Mucosa of rectum (tissue), 2 donors: Measurements from ENCODE around the gene PITX2.

Source experiments
- H3K27ac ChIP-seq, 2 donors: one replicate each; pipeline ENCODE4 v1.7.0; 2013; ENCODE audit warnings: inconsistent platforms in 2 of 2, low read depth in 2 of 2, low read length in 2 of 2
- H3K27me3 ChIP-seq, 2 donors: one replicate each; pipeline ENCODE4 v1.7.0; 2013; ENCODE audit warnings: low read length in 2 of 2; ENCODE audit not compliant: control insufficient read depth in 2 of 2, insufficient read depth in 2 of 2
- H3K36me3 ChIP-seq, 2 donors: one replicate each; pipeline ENCODE4 v1.7.0; 2013; ENCODE audit warnings: low read length in 2 of 2; ENCODE audit not compliant: control insufficient read depth in 2 of 2, insufficient read depth in 2 of 2
- H3K4me1 ChIP-seq, 2 donors: one replicate each; pipeline ENCODE4 v1.7.0; 2013; ENCODE audit warnings: low read length in 2 of 2, mild to moderate bottlenecking in 1 of 2; ENCODE audit not compliant: control insufficient read depth in 2 of 2, insufficient read depth in 2 of 2
- H3K4me3 ChIP-seq, 2 donors: one replicate each; pipeline ENCODE4 v1.7.0; 2013; ENCODE audit warnings: low read length in 2 of 2
- H3K9ac ChIP-seq, 2 donors: one replicate each; pipeline ENCODE4 v1.7.0; 2013; ENCODE audit warnings: low read length in 2 of 2, low read depth in 1 of 2, mild to moderate bottlenecking in 1 of 2
- H3K9me3 ChIP-seq, 2 donors: one replicate each; pipeline ENCODE4 v1.7.0; 2013; ENCODE audit warnings: low read length in 2 of 2; ENCODE audit not compliant: control insufficient read depth in 2 of 2
- donor health status: healthy.
- donor health status: Normal muscosa, but diverticular disease.

The PITX2 gene

DNA sequence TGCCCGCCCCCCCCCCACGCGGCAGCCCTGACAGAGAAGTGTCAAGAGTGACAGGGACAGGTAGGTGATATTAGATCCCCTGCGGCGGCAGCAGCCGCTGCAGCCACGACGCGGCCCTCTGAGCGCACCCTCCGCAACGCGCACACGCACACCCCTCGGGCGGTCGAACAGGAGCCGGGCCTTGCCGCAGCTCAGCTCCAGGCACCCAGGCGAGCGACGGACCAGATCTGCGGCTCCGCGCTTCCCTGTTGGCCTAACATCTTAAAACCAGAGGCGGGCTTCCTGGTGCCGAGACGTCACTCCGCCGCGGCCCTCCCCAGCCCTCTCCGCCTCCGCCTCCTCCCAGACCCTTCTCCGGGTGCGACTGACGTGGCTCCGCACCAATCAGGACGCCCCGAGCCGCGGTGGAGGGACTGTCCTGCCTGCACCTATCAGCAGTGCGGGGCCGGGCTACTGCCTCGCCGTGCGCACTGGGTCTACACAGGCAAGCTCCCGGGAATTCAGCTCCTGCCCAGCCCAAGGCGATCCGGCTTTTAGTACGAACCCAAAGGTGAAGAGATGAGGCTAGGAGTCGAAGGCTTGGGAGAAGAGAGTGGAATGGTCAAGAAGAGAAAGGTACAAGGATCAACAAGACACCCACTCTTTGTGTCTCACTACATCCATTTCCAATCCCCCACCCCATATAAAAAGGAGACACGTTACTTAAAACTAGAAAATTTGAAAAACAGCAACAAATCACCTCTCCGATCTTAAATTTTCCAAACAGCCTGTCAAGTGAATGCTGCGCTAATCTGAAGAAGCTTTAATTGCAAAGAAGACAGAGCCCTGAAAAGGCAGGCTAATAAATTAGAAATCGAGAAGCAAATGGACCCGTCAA lies at the start of gene PITX2:
PITX2 (minus strand) TSS at position 237 of the 877 bp plus-strand sequence. CDS start 617 bp downstream, outside the sequence.
- H3K27me3 ChIP-seq: peaks cover 93 to 94% of the 10 kb centered on the region in 2 donors
- H3K9ac ChIP-seq: peak within 1 kb of the TSS in 1 of 2 donors; percentile 31
- H3K4me1 ChIP-seq: peaks cover 20 to 37% of the 10 kb centered on the region in 2 donors
- peaks cover 0 to 2% of the 10 kb centered on the region in 2 donors for H3K9me3 ChIP-seq
- H3K27ac ChIP-seq: no peak within 1 kb of the TSS
- peak within 1 kb of the TSS; percentile 61 to 64 for H3K4me3 ChIP-seq
- no peaks in the 10 kb centered on the region for H3K36me3 ChIP-seq

DNA sequence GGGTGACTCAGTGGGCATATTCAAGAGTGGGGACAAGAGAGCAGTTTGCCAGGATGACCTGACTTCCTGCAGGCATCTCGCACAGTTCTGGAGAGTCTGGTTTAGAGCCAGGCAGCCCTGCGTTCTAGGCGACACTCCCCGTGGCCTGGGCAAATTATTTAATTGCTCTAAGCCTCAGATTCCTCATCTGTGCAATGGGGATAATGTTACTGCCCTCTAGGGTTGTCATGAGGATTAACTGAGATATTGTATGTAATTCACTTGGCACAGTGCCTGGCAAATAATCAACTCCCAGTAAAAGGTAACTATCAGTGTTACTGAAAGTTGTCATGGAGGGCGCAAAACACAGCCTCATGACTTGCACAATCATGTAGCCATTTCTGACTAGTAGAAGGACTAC lies 48.8 kb upstream of the PITX2 start:
- no peaks in the 10 kb centered on the region for H3K9me3 ChIP-seq
- no peak overlapping the region for H3K4me3 ChIP-seq
- H3K36me3 ChIP-seq: no peaks in the 10 kb centered on the region
- H3K9ac ChIP-seq: no peak overlapping the region
- H3K4me1 ChIP-seq: peaks cover 0 to 5% of the 10 kb centered on the region in 2 donors
- no peaks in the 10 kb centered on the region for H3K27me3 ChIP-seq
- H3K27ac ChIP-seq: no peak overlapping the region

DNA sequence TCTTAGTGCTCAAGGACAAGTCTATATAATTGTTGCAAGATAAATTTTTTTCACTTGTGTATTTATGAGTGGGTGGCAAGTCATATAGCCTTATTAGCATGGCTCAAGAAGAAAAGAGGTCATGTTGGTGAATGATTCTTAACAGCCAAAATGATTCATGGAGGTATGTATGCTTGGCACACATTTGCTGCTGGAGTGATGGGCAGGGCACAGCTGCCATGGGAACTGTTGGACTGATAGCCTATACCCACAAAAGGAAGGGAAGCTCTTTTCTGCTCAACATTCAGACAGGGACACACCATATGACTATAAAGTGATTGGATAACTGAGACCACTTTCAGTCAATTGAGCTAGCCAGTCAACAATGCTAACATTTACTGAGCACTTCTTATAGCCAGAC lies 46.8 kb upstream of the PITX2 start:
- H3K9ac ChIP-seq: no peak overlapping the region
- no peak overlapping the region for H3K4me3 ChIP-seq
- H3K36me3 ChIP-seq: no peaks in the 10 kb centered on the region
- no peaks in the 10 kb centered on the region for H3K27me3 ChIP-seq
- H3K27ac ChIP-seq: no peak overlapping the region
- no peaks in the 10 kb centered on the region for H3K9me3 ChIP-seq
- H3K4me1 ChIP-seq: peaks cover 0 to 5% of the 10 kb centered on the region in 2 donors

DNA sequence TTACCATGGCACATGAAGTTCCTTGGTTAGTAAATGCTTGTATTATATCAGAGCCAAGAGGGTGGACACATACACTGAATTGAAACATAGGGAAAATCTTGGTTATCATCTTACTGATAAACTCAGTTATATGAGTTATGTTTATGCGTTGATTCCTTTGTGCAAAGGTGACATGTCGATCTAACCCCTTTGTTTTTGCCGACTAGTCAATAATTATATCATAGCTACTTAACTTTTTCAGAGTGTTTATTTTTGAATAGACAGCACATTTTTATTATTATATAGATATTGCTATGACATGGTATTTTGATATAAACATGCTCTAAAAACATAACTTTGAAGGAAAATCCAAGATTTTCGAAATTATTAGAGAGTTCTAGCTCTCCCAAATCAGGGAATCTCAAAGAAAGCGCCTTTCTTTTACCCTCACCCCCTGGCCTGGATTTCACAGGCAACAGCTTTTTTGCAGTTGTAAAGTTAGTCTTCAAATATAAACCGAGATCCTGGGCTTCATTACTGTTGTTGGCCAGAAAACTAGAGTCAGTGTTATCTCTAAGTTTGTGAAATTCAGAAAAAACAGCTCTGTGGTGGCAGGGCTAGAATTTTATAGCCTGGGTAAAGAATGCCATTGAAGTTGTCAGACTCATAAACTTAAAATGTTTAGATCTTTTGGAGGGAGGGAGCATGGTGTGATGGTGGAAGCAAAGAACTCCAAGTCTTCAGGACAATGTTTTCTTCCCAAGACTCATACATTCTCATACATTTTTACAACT lies 45.8 kb upstream of the PITX2 start:
- H3K36me3 ChIP-seq: no peaks in the 10 kb centered on the region
- no peak overlapping the region for H3K9ac ChIP-seq
- H3K4me1 ChIP-seq: peaks cover 0 to 11% of the 10 kb centered on the region in 2 donors
- H3K27me3 ChIP-seq: no peaks in the 10 kb centered on the region
- H3K4me3 ChIP-seq: no peak overlapping the region
- H3K9me3 ChIP-seq: no peaks in the 10 kb centered on the region
- no peak overlapping the region for H3K27ac ChIP-seq

DNA sequence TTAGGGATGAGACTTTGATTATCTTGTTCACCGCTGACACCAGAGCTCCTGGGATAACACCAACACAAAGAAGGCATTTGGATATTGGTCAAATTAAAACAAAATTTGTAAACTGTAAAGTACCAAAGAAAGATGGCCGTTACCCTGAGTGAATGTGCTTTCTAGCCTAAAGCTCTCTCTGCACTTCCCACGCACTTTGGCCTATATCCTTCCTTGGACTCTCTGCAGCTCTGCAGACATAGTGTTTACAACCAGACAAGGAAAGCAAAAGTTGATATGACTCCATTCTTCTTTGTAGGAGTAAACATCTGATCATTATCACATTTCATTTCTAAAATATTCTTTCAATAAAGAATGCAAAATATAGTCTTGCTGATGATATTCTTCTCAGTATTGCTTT lies 44.8 kb upstream of the PITX2 start:
- Histone ChIP-seq H3K9ac (no peak overlapping the region), H3K27me3 (no peaks in the 10 kb centered on the region), H3K27ac (no peak overlapping the region), H3K9me3 (no peaks in the 10 kb centered on the region), H3K4me1 (peaks cover 0 to 11% of the 10 kb centered on the region in 2 donors), H3K4me3 (no peak overlapping the region), H3K36me3 (no peaks in the 10 kb centered on the region)

DNA sequence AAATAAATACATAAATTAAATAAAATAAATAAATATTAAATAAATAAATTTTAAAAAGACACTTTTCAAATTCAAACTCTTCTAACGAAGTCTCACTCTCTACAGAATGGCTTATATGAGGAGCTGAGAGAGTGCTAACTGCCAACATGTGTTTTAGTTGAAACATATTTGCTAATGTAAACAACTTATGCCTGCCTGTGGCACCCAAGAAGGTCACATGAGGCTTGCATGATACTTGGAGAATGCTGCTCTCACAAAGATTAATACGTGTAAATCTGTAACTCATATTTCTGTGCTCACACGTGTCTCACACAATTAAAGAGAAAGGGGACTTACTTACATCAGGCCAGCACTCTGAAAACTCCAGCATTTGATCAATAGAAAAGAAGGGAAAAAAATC lies 43.2 kb upstream of the PITX2 start:
- no peaks in the 10 kb centered on the region for H3K36me3 ChIP-seq
- no peak overlapping the region for H3K27ac ChIP-seq
- no peak overlapping the region for H3K9ac ChIP-seq
- H3K4me3 ChIP-seq: no peak overlapping the region
- H3K27me3 ChIP-seq: no peaks in the 10 kb centered on the region
- H3K9me3 ChIP-seq: no peaks in the 10 kb centered on the region
- peaks cover 0 to 11% of the 10 kb centered on the region in 2 donors for H3K4me1 ChIP-seq

DNA sequence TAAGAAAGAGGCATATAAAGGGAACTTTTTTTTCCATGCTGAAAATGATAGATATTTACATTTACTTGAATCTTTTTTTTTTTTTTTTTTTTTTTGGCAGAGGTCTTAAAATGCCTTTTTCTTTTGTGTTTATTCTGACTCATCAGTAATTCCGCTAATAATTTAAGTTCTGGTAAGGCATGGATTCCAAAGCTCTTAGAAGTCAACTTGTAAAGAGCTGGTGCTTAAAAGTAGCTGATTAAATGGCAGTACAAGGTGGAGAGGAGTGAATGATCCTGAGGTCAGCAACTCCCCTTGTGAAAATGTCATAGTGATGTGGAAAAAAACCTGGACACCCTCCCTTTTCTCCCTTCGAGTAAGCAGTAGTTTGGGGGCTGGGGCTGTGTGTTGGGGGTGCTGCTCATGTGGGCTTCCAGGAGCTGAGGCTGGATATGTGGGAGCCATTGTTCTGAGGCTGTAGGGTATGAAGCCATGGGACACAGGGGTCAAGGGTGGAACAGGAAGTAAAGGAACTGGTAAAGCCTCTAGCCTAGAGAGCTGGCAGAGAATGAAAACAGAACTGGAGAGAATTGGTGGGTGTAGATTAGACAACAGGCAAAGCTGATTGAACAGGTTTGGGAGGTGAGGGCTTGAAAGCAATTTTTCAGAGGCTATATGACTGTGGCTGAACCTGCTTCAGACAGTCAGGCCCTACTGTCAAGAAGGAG lies 41.0 kb upstream of the PITX2 start:
- Histone ChIP-seq H3K9ac (no peak overlapping the region), H3K4me1 (peaks cover 0 to 11% of the 10 kb centered on the region in 2 donors)

DNA sequence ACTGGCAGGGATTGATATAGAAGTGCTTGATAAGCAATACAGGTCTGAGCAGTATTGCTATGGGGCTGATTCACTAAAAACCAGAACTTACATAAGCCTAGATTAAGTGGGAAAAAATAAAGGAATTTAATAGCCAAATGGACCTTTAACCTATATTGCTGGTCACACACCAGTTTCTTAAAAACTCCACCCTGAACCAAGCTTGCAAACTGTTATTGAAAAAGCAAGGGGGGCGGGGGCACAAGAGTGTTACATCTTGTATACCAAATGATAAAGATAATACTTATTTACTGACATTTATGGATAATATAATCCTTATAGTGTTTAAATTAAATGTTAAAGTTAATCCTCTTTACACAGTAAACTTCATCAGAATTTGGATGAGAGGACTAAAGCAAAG lies 40.3 kb upstream of the PITX2 start:
- H3K27me3 ChIP-seq: no peaks in the 10 kb centered on the region
- H3K27ac ChIP-seq: no peak overlapping the region
- H3K4me3 ChIP-seq: no peak overlapping the region
- H3K9me3 ChIP-seq: no peaks in the 10 kb centered on the region
- no peak overlapping the region for H3K9ac ChIP-seq
- no peaks in the 10 kb centered on the region for H3K36me3 ChIP-seq
- peaks cover 0 to 11% of the 10 kb centered on the region in 2 donors for H3K4me1 ChIP-seq

More for the DNA sequence above, 41.0 kb upstream of the PITX2 start:
- no peaks in the 10 kb centered on the region for H3K36me3 ChIP-seq
- no peak overlapping the region for H3K4me3 ChIP-seq
- H3K27me3 ChIP-seq: no peaks in the 10 kb centered on the region
- H3K27ac ChIP-seq: no peak overlapping the region
- H3K9me3 ChIP-seq: no peaks in the 10 kb centered on the region

DNA sequence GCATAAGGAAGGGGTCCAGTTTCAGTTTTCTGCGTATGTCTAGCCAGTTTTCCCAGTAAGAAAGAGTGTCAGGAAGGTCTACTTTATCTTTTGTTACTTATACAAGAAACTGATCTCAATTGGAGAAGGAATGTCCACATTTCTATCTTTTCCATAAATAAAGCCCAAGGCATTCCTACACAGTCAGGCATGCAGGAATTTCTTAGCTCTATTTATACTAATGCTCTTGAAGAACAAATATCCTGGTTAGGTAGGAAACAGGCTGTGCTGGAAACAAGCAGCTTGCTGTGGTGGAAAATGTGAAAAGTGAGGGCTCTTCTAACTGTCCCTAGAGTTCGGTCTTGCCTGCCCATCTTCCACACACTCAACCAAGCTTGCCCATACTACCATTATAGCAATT lies 37.9 kb upstream of the PITX2 start:
- no peak overlapping the region for H3K27ac ChIP-seq
- H3K36me3 ChIP-seq: no peaks in the 10 kb centered on the region
- H3K4me1 ChIP-seq: peaks cover 0 to 6% of the 10 kb centered on the region in 2 donors
- no peak overlapping the region for H3K4me3 ChIP-seq
- H3K9ac ChIP-seq: no peak overlapping the region
- H3K9me3 ChIP-seq: no peaks in the 10 kb centered on the region
- H3K27me3 ChIP-seq: peaks cover 0 to 2% of the 10 kb centered on the region in 2 donors
